HepG2 (cell line): ENCODE results near the gene GRIA2. TPM values are rescaled to one million over a fixed set of nuclear protein-coding genes. Genes with fewer than 3 reads are reported as not detected.

Experiments used
- ATAC-seq: fragments of 200-7000 bp; cut with Tn5 transposase; 3 replicates; pipeline ENCODE4 v1.9.1; 2020; ENCODE audit warnings: mild to moderate bottlenecking, moderate library complexity
- BruUV-seq: library from RNA; stranded (reverse); fragments of 400-500 nt; replicated peaks from 2 replicates; lab custom pipeline; 2021; lab: Mats Ljungman, UMichigan
- CTCF ChIA-PET: fragments of 300-600 bp; formaldehyde crosslinking; extraction: SDS; loops from one replicate; lab custom pipeline; 2021; ENCODE audit warnings: low total read pairs, inconsistent platforms, low intra/inter-chr PET ratio; lab: Yijun Ruan, JAX
- POLR2A ChIA-PET: fragments of 350-600 bp; sonication (Branson Sonifier 250); formaldehyde crosslinking; loops from one replicate; lab custom pipeline; 2020; ENCODE audit warnings: antibody characterized with exemption, inconsistent platforms; lab: Yijun Ruan, JAX
- DNase-seq: peaks from one replicate; pipeline ENCODE4 v3.0.0-alpha.2; 2015; ENCODE audit warnings: low spot score
- FAIRE-seq: peaks from 3 replicates; lab custom pipeline; 2011; peaks lifted over from hg19 to GRCh38; lab: Jason Lieb, UNC
- H2AFZ ChIP-seq: one replicate; pipeline ENCODE4 v1.6.1; 2011; ENCODE audit warnings: low read length, inconsistent platforms
- H3K27ac ChIP-seq: fragments of 300-600 bp; 3 replicates; pipeline ENCODE4 v1.8.0; 2011; ENCODE audit warnings: mixed run types, mild to moderate bottlenecking, mixed read lengths, low read length, inconsistent platforms; ENCODE audit not compliant: insufficient read depth; ENCODE audit errors: extremely low read length
- H3K27me3 ChIP-seq, 2 experiments: fragments of 200-600 bp in 1 of 2; 2 replicates in 1 of 2; 3 replicates in 1 of 2; pipeline versions ENCODE4 v1.6.0 to v1.8.0; 2011; ENCODE audit warnings: low read length in 2 of 2, mild to moderate bottlenecking in 2 of 2, moderate library complexity in 2 of 2, inconsistent platforms in 1 of 2; ENCODE audit not compliant: insufficient read depth in 2 of 2, control insufficient read depth in 1 of 2
- H3K36me3 ChIP-seq, 2 experiments: fragments of 200-600 bp in 1 of 2; replicated peaks in 1 of 2; 2 replicates in 1 of 2; 3 replicates in 1 of 2; pipeline versions ENCODE4 v1.5.1 to v1.8.0; 2011; ENCODE audit warnings: low read length in 2 of 2, inconsistent platforms in 1 of 2; ENCODE audit not compliant: insufficient read depth in 2 of 2, control insufficient read depth in 1 of 2
- H3K4me1 ChIP-seq: 2 replicates; pipeline ENCODE4 v1.5.1; 2012; ENCODE audit warnings: low read length, inconsistent platforms; ENCODE audit not compliant: insufficient read depth
- H3K4me2 ChIP-seq: 2 replicates; pipeline ENCODE4 v1.6.0; 2011; ENCODE audit warnings: low read depth, low read length, inconsistent platforms
- H3K4me3 ChIP-seq, 3 experiments: fragments of 200-600 bp in 1 of 3; sonication (generic), shearing (Covaris generic) in 1 of 3; replicated peaks in 1 of 3; 2 replicates each; pipeline ENCODE4 v1.5.1; 2011 to 2016; ENCODE audit warnings: low read length in 3 of 3, inconsistent platforms in 2 of 3, low read depth in 2 of 3, mild to moderate bottlenecking in 2 of 3, control low read depth in 1 of 3, mixed read lengths in 1 of 3; ENCODE audit not compliant: insufficient read depth in 1 of 3
- H3K79me2 ChIP-seq: one replicate; pipeline ENCODE4 v1.6.1; 2011; ENCODE audit warnings: low read length, inconsistent platforms; ENCODE audit not compliant: insufficient read depth
- H3K9ac ChIP-seq: 2 replicates; pipeline ENCODE4 v1.6.0; 2011; ENCODE audit warnings: mild to moderate bottlenecking, low read depth, low read length, inconsistent platforms; ENCODE audit not compliant: insufficient read depth
- H3K9me3 ChIP-seq: 2 replicates; pipeline ENCODE4 v1.5.1; 2012; ENCODE audit warnings: mild to moderate bottlenecking, low read length
- H4K20me1 ChIP-seq: 2 replicates; pipeline ENCODE4 v1.6.0; 2011; ENCODE audit warnings: inconsistent platforms, mild to moderate bottlenecking, low read length, moderate library complexity; ENCODE audit not compliant: insufficient read depth
- ZBTB40 ChIP-seq, 2 experiments: fragments of 450-650 bp in 1 of 2; sonication (generic) in 1 of 2; formaldehyde crosslinking in 1 of 2; IDR thresholded peaks; 2 replicates each; pipeline versions ENCODE4 v1.6.1 to v1.8.0; 2016 to 2022; ENCODE audit warnings: antibody characterized with exemption in 1 of 2, mild to moderate bottlenecking in 1 of 2, missing genetic modification reagents in 1 of 2
- WGBS: methylation state at CpG from one replicate; pipeline ENCODE4 v1.1.6; 2017; ENCODE audit warnings: low lambda C conversion rate; 5-methylcytosine and 5-hydroxymethylcytosine counted together
- in situ Hi-C: cut with HindIII; loops from 2 replicates; pipeline ENCODE4 v1.10.0; 2017; ENCODE audit warnings: low pct_unique_long_range_greater_than_20kb; ENCODE audit not compliant: extremely low pct_ligation_motif_present
- intact Hi-C: fragments of 100-400 bp; cut with micrococcal nuclease; formaldehyde crosslinking; loops from one replicate; pipeline ENCODE4 v1.10.0; 2022; ENCODE audit not compliant: unreplicated experiment
- polyA plus RNA-seq, 8 experiments: library from polyadenylated mRNA; depleted of rRNA in 3 of 8; stranded (reverse) in 7 of 8; unstranded in 1 of 8; fragments of >200 nt; fragmentation: Illumina TruSeq in 4 of 8; extraction: Trizol in 4 of 8; gene quantifications; 2 replicates each; pipeline versions ENCODE4 v1.2.1 to v1.2.3, GENCODE V29; 2011 to 2016; ENCODE audit warnings: low read depth in 4 of 8, missing spikeins in 1 of 8, mixed read lengths in 1 of 8; ENCODE audit not compliant: insufficient read depth in 1 of 8
- total RNA-seq, 5 experiments: library from RNA; depleted of rRNA; stranded (reverse); fragments of >200 nt; fragmentation: Illumina TruSeq; extraction: Trizol; gene quantifications; 2 replicates each; pipeline ENCODE4 v1.2.3, GENCODE V29; 2016; ENCODE audit warnings: low read depth in 1 of 5
- TF ChIP-seq, protein P1 (sequence below): fragments of 450-650 bp; IDR thresholded peaks from 2 replicates; pipeline ENCODE4 v1.6.1; 2016
- TF ChIP-seq, protein P2 (sequence below): IDR thresholded peaks from 2 replicates; pipeline ENCODE4 v1.6.1; 2016; ENCODE audit warnings: low read depth, missing genetic modification reagents, missing compliant biosample characterization

GRIA2 gene
- total and polyA plus RNA-seq, 2 of the 13 experiments (the other 11 are each of a cell fraction or from before 2014, with no cell fraction given), result not detected

DNA sequence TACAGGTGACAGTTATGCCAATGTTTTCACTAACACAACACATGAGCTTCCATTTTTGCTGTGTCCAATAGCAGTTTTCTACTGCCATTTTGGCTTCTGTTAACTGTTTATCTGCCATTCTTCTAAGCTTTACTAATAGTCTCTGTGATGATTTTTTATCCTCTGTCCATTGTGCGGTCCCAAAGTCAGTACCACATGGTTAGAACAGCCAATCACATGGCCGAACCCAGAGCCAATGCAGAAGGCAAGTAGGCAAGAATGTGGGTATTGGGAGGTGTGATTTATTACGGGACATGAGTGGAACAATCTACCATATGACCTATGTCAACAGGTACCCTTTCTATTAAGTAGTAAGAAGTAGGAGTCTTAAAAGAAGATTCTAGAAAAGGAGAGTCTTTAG is 61.5 kb downstream of the GRIA2 start:
- Histone ChIP-seq H3K27me3 (no peaks in the 10 kb centered on the region), H2AFZ (no peak overlapping the region), H3K4me3 (no peak overlapping the region), H3K4me2 (no peak overlapping the region), H3K79me2 (no peaks in the 10 kb centered on the region), H3K36me3 (no peaks in the 10 kb centered on the region), H4K20me1 (no peaks in the 10 kb centered on the region), H3K27ac (no peak overlapping the region), H3K4me1 (no peaks in the 10 kb centered on the region), H3K9me3 (no peaks in the 10 kb centered on the region), H3K9ac (no peak overlapping the region)
- ATAC-seq, result no peak
- no TSS peak for BruUV-seq
- ChIA-PET CTCF (no interaction called here), POLR2A (no interaction called here)
- FAIRE-seq, result no peak
- TF ChIP-seq ZBTB40 (IDR thresholded peaks at IDR 0.05) (no peak), ZBTB40 (CRISPR knock-in tag; IDR thresholded peaks at IDR 0.05) (no peak)
- TF ChIP-seq, protein P1, sequence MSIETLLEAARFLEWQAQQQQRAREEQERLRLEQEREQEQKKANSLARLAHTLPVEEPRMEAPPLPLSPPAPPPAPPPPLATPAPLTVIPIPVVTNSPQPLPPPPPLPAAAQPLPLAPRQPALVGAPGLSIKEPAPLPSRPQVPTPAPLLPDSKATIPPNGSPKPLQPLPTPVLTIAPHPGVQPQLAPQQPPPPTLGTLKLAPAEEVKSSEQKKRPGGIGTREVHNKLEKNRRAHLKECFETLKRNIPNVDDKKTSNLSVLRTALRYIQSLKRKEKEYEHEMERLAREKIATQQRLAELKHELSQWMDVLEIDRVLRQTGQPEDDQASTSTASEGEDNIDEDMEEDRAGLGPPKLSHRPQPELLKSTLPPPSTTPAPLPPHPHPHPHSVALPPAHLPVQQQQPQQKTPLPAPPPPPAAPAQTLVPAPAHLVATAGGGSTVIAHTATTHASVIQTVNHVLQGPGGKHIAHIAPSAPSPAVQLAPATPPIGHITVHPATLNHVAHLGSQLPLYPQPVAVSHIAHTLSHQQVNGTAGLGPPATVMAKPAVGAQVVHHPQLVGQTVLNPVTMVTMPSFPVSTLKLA, result peak; percentile 95
- TF ChIP-seq, protein P2, sequence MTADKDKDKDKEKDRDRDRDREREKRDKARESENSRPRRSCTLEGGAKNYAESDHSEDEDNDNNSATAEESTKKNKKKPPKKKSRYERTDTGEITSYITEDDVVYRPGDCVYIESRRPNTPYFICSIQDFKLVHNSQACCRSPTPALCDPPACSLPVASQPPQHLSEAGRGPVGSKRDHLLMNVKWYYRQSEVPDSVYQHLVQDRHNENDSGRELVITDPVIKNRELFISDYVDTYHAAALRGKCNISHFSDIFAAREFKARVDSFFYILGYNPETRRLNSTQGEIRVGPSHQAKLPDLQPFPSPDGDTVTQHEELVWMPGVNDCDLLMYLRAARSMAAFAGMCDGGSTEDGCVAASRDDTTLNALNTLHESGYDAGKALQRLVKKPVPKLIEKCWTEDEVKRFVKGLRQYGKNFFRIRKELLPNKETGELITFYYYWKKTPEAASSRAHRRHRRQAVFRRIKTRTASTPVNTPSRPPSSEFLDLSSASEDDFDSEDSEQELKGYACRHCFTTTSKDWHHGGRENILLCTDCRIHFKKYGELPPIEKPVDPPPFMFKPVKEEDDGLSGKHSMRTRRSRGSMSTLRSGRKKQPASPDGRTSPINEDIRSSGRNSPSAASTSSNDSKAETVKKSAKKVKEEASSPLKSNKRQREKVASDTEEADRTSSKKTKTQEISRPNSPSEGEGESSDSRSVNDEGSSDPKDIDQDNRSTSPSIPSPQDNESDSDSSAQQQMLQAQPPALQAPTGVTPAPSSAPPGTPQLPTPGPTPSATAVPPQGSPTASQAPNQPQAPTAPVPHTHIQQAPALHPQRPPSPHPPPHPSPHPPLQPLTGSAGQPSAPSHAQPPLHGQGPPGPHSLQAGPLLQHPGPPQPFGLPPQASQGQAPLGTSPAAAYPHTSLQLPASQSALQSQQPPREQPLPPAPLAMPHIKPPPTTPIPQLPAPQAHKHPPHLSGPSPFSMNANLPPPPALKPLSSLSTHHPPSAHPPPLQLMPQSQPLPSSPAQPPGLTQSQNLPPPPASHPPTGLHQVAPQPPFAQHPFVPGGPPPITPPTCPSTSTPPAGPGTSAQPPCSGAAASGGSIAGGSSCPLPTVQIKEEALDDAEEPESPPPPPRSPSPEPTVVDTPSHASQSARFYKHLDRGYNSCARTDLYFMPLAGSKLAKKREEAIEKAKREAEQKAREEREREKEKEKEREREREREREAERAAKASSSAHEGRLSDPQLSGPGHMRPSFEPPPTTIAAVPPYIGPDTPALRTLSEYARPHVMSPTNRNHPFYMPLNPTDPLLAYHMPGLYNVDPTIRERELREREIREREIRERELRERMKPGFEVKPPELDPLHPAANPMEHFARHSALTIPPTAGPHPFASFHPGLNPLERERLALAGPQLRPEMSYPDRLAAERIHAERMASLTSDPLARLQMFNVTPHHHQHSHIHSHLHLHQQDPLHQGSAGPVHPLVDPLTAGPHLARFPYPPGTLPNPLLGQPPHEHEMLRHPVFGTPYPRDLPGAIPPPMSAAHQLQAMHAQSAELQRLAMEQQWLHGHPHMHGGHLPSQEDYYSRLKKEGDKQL, result no peak
- in situ Hi-C loops (no loop called here), intact Hi-C loops (no loop called here)
- 3% methylated on average over 3 of the region's 3 CpGs for WGBS
- DNase-seq, result no peak
